ENCODE results near the gene NAV1. TPM values are rescaled to one million over a fixed set of nuclear protein-coding genes. Genes with fewer than 3 reads are reported as not detected.

The NAV1 gene
- total RNA-seq, 5 donors from 2014 or later (not counting 1 experiment from before 2014, with no cell fraction given): 2.8 to 6.9 (median 4.7) TPM

DNA sequence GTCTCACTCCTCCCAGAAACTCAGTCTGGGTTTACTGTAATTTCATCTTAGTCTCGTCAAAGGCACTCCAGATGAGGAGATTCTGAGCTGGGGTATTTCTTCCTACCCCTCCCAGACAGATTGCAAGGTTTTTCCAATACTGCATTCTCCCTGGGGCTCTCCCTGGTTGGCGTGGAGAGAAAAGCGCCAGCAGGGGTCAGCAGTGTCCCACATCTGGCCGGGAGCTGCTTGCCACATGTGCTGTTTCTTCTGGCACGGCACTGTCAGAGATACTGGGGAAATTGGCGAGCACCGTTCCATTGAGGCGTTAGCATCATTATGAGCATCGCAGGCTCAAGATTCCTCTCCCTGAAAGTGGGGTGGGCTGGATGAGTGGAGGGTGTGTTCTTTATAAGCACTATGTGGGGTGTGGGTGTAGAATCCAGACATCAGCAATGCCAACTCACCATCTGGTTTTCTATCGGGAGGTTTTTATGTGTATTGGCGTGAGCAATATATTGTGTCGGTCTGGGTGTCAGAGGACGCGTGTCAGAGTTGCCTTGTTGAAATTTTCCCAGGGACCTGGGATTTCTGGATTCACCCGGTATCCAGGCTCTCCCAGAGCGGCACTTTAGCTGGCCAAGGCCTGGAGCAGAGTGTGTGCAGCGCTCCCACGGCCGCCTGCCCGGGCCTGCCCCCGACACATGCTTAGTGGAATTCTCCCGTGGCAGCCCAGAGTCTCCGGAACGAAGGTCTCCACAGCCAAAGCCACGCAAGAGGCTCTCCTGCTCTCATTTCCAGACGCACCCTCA lies 8.0 kb upstream of the NAV1 start:
- Histone ChIP-seq H3K4me1 (ENCODE audit: control insufficient read depth in 1 of 2, extremely low read depth in 1 of 2, insufficient read depth in 2 of 2, low read length in 2 of 2) (no peaks in the 10 kb centered on the region), H3K27ac (ENCODE audit: low read length) (no peak overlapping the region), H3K4me3 (ENCODE audit: control insufficient read depth in 1 of 2, extremely low read depth in 1 of 2, low read length in 1 of 2) (no peak overlapping the region), H3K9me3 (peaks cover 3% of the 10 kb centered on the region), H3K36me3 (ENCODE audit: control insufficient read depth in 2 of 2, extremely low read depth in 1 of 2, insufficient read depth in 1 of 2, low read length in 1 of 2) (no peaks in the 10 kb centered on the region), H3K27me3 (replicated peaks in 1 of 2; ENCODE audit: control insufficient read depth in 2 of 2, extremely low read depth in 1 of 2, insufficient read depth in 2 of 2, low read length in 1 of 2) (peaks cover 0 to 23% of the 10 kb centered on the region in 2 experiments)
- DNase-seq (peak in 3 of 35 experiments; percentile 21 to 23 (median 23)), ATAC-seq (replicated peaks in 1 of 4) (no peak)
- WGBS (ENCODE audit: insufficient coverage): 85% methylated on average over 19 of the region's 26 CpGs
- peaks cover 0 to 5% (median 0%) of the 10 kb centered on the region in 3 donors for H3K4me1 Mint-ChIP-seq
- H3K4me3 Mint-ChIP-seq: no peak overlapping the region
- peaks cover 43% of the 10 kb centered on the region for H3K36me3 Mint-ChIP-seq
- ChIA-PET CTCF (no interaction called here), POLR2A (no interaction called here)
- H3K27me3 Mint-ChIP-seq: peaks cover 9 to 11% of the 10 kb centered on the region in 2 donors
- no peak overlapping the region for H3K27ac Mint-ChIP-seq
- H3K9me3 Mint-ChIP-seq: no peaks in the 10 kb centered on the region

DNA sequence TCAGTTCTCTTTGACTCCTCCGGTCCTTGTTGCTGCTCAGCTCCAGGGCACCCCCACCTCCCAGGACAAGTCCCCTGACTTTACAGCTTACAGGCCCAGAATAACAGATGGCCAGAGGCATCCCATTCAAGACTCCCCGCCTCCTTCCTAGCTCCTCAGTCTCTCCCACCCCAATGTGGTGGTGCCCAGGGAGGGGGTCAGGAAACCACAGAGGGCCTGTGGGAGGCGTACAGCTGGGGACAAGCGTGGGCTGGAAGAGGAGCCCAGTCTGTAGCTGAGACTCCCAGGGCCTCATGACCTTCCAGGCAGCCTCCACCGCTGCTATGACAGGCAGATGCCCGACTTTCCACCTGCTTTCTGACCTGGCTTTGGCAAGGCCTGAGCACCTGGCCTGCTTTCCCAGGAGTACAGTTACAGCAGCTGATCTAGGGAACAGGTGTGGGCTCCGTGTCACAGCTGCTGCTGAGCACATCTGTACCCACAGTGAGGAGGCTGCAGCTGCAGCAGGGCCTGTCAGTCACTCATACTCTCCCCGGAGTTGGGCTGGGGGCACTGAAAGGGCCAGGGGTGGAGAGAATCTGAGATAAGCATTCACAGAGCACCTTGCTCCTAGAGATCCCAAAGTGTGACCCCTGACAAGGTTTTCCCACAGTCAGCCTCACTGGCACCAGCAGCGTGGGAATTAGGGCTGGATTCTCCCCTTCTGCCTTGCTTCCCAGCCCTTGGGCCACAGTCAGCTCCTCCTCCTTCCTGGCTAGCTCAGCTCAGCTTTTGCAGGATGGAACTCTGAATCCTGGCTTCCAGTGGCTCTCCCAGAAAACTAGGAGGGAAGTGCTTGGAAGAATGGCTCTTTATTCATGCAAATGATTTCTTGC lies 7.1 kb upstream of the NAV1 start:
- no peak for DNase-seq
- H3K4me3 ChIP-seq (ENCODE audit: control insufficient read depth in 1 of 2, extremely low read depth in 1 of 2, low read length in 1 of 2): no peak overlapping the region
- Mint-ChIP-seq H3K36me3 (peaks cover 47% of the 10 kb centered on the region), H3K9me3 (no peaks in the 10 kb centered on the region), H3K27me3 (peaks cover 18 to 19% of the 10 kb centered on the region in 2 donors), H3K4me1 (peaks cover 0 to 5% (median 0%) of the 10 kb centered on the region in 3 donors), H3K27ac (no peak overlapping the region), H3K4me3 (no peak overlapping the region)
- peaks cover 3% of the 10 kb centered on the region for H3K9me3 ChIP-seq
- peaks cover 0 to 31% of the 10 kb centered on the region in 2 experiments for H3K27me3 ChIP-seq (replicated peaks in 1 of 2; ENCODE audit: control insufficient read depth in 2 of 2, extremely low read depth in 1 of 2, insufficient read depth in 2 of 2, low read length in 1 of 2)
- no peaks in the 10 kb centered on the region for H3K36me3 ChIP-seq (ENCODE audit: control insufficient read depth in 2 of 2, extremely low read depth in 1 of 2, insufficient read depth in 1 of 2, low read length in 1 of 2)
- POLR2A ChIA-PET: no interaction called here
- no peaks in the 10 kb centered on the region for H3K4me1 ChIP-seq (ENCODE audit: control insufficient read depth in 1 of 2, extremely low read depth in 1 of 2, insufficient read depth in 2 of 2, low read length in 2 of 2)
- CTCF ChIA-PET: interaction anchor here in 1 of 2 donors (0.6 kb wide), 1 partner anchor 14 kb away, joined by 10 read pairs; no protein-coding TSS in a partner anchor
- no peak overlapping the region for H3K27ac ChIP-seq (ENCODE audit: low read length)
- WGBS (ENCODE audit: insufficient coverage): 66% methylated on average over 9 of the region's 9 CpGs
- ATAC-seq (replicated peaks in 1 of 4): no peak

DNA sequence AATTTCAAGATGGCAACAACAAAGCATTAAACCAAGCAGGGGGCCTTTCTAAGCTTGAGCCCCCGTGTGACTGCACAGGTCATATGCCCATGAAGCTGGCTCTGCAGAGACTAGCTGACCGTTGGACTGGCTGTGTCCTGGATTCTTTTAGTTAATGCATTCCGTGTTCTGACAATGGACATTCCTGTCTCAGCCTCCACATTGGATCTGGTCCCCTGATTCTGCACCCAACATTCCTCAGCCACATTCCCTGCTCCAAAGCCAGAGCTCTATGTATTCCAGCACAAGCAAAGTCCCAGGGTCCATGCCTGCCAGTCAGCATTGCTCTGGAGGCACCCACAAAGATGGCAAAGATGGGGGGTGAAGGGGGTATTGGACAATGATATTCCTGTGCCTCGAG lies 5.1 kb upstream of the NAV1 start:
- no peak for DNase-seq
- 93% methylated on average over 3 of the region's 4 CpGs for WGBS (ENCODE audit: insufficient coverage)
- CTCF ChIA-PET: no interaction called here
- no peak overlapping the region for H3K4me3 ChIP-seq (ENCODE audit: control insufficient read depth in 1 of 2, extremely low read depth in 1 of 2, low read length in 1 of 2)
- peaks cover 0 to 46% of the 10 kb centered on the region in 2 experiments for H3K27me3 ChIP-seq (replicated peaks in 1 of 2; ENCODE audit: control insufficient read depth in 2 of 2, extremely low read depth in 1 of 2, insufficient read depth in 2 of 2, low read length in 1 of 2)
- H3K4me1 Mint-ChIP-seq: peaks cover 7 to 14% (median 10%) of the 10 kb centered on the region in 3 donors
- H3K4me1 ChIP-seq (ENCODE audit: control insufficient read depth in 1 of 2, extremely low read depth in 1 of 2, insufficient read depth in 2 of 2, low read length in 2 of 2): peaks cover 0 to 9% of the 10 kb centered on the region in 2 experiments
- peaks cover 36% of the 10 kb centered on the region in 2 donors for H3K27me3 Mint-ChIP-seq
- no peak for ATAC-seq (replicated peaks in 1 of 4)
- H3K36me3 ChIP-seq (ENCODE audit: control insufficient read depth in 2 of 2, extremely low read depth in 1 of 2, insufficient read depth in 1 of 2, low read length in 1 of 2): no peaks in the 10 kb centered on the region
- no peak overlapping the region for H3K27ac Mint-ChIP-seq
- H3K4me3 Mint-ChIP-seq: no peak overlapping the region
- POLR2A ChIA-PET: interaction anchor here in 1 of 2 donors (0.5 kb wide), 1 partner anchor 1456 kb away, joined by 3 read pairs; no protein-coding TSS in a partner anchor
- no peaks in the 10 kb centered on the region for H3K9me3 Mint-ChIP-seq
- H3K36me3 Mint-ChIP-seq: peaks cover 37% of the 10 kb centered on the region
- H3K27ac ChIP-seq (ENCODE audit: low read length): no peak overlapping the region
- no peaks in the 10 kb centered on the region for H3K9me3 ChIP-seq

DNA sequence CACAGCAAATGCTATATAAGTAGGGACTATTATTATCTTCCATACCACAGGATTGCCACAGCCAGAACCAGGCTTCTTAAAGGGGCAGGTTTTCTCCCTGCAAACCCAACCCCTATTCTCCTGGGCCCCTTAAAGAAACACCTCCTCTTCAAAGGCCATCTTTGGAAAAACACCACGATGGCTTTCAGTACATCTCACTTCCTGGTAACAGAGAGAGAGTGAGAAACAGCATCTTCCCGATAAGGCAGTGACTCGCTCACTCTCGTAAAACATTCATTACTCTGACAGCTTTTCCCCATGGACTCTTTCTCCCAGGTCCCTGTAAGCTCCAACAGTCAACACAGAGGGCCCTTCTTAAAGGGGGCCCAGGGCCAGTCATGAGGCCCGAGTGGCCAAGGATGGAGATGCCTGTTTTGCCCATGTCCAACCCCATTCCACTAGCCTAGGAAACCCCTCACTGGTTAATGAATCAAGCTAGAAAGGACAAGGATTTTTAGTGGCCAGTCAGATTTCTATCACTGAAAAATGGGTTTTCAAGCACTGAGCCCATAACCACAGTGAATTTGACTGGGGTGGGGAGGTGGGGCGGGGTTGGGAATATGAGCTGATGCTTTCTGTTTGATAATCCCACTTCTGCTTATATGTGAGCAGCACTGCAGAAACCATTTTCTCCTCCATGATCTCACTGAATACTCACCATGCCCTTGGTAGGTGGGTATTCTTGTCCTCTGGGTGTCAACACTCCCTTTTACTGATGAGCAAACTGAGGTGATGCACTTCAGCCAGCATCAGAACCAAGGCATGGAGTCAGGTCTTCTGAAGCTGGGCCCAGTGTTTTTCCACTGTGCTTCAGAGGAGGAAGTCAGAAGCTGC lies 3.6 kb upstream of the NAV1 start:
- Histone ChIP-seq H3K27me3 (replicated peaks in 1 of 2; ENCODE audit: control insufficient read depth in 2 of 2, extremely low read depth in 1 of 2, insufficient read depth in 2 of 2, low read length in 1 of 2) (peaks cover 0 to 57% of the 10 kb centered on the region in 2 experiments), H3K36me3 (ENCODE audit: control insufficient read depth in 2 of 2, extremely low read depth in 1 of 2, insufficient read depth in 1 of 2, low read length in 1 of 2) (no peaks in the 10 kb centered on the region), H3K4me1 (ENCODE audit: control insufficient read depth in 1 of 2, extremely low read depth in 1 of 2, insufficient read depth in 2 of 2, low read length in 2 of 2) (peaks cover 0 to 20% of the 10 kb centered on the region in 2 experiments), H3K27ac (ENCODE audit: low read length) (no peak overlapping the region), H3K9me3 (no peaks in the 10 kb centered on the region), H3K4me3 (ENCODE audit: control insufficient read depth in 1 of 2, extremely low read depth in 1 of 2, low read length in 1 of 2) (no peak overlapping the region)
- no peaks in the 10 kb centered on the region for H3K9me3 Mint-ChIP-seq
- no peak overlapping the region for H3K27ac Mint-ChIP-seq
- peaks cover 29% of the 10 kb centered on the region for H3K36me3 Mint-ChIP-seq
- DNase-seq: no peak
- no peak for ATAC-seq (replicated peaks in 1 of 4)
- H3K27me3 Mint-ChIP-seq: peaks cover 44 to 46% of the 10 kb centered on the region in 2 donors
- peaks cover 14 to 20% (median 17%) of the 10 kb centered on the region in 3 donors for H3K4me1 Mint-ChIP-seq
- ChIA-PET CTCF (interaction anchor here in 1 of 2 donors (0.6 kb wide), 1 partner anchor 1944 kb away, joined by 9 read pairs; no protein-coding TSS in a partner anchor), POLR2A (no interaction called here)
- H3K4me3 Mint-ChIP-seq: no peak overlapping the region
- 83% methylated on average over 2 of the region's 6 CpGs for WGBS (ENCODE audit: insufficient coverage)

DNA sequence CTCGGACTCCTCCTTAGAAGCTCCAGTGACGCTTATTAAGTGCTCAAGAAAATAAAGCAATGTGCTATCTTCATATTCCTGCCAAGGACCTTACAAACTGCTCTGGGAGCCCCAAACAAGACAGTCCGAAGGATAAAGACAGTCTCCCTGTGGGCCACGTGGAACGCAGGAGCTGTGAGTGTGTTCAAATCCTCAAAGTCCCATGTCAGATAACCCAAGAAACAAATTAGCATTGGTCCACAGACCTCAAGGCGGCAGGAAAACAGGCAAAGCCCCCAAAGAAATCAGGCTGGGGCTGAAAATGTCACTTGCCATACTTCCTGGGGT lies 3.0 kb upstream of the NAV1 start:
- CTCF ChIA-PET: no interaction called here
- H3K4me3 Mint-ChIP-seq: no peak overlapping the region
- peaks cover 0 to 20% of the 10 kb centered on the region in 2 experiments for H3K4me1 ChIP-seq (ENCODE audit: control insufficient read depth in 1 of 2, extremely low read depth in 1 of 2, insufficient read depth in 2 of 2, low read length in 2 of 2)

More for the DNA sequence above, 3.0 kb upstream of the NAV1 start:
- no peaks in the 10 kb centered on the region for H3K9me3 Mint-ChIP-seq
- peaks cover 25% of the 10 kb centered on the region for H3K36me3 Mint-ChIP-seq
- Histone ChIP-seq H3K4me3 (ENCODE audit: control insufficient read depth in 1 of 2, extremely low read depth in 1 of 2, low read length in 1 of 2) (no peak overlapping the region), H3K36me3 (ENCODE audit: control insufficient read depth in 2 of 2, extremely low read depth in 1 of 2, insufficient read depth in 1 of 2, low read length in 1 of 2) (no peaks in the 10 kb centered on the region), H3K27me3 (replicated peaks in 1 of 2; ENCODE audit: control insufficient read depth in 2 of 2, extremely low read depth in 1 of 2, insufficient read depth in 2 of 2, low read length in 1 of 2) (peaks cover 0 to 56% of the 10 kb centered on the region in 2 experiments), H3K9me3 (no peaks in the 10 kb centered on the region), H3K27ac (ENCODE audit: low read length) (no peak overlapping the region)
- ATAC-seq (replicated peaks in 1 of 4) (no peak), DNase-seq (no peak)
- no peak overlapping the region for H3K27ac Mint-ChIP-seq
- H3K4me1 Mint-ChIP-seq: peaks cover 14 to 22% (median 20%) of the 10 kb centered on the region in 3 donors
- POLR2A ChIA-PET: no interaction called here
- H3K27me3 Mint-ChIP-seq: peaks cover 50% of the 10 kb centered on the region in 2 donors
- 77% methylated on average over 4 of the region's 6 CpGs for WGBS (ENCODE audit: insufficient coverage)
